Spinal cord (tissue), 10 donors: ENCODE measurements around the gene EEPD1. TPM values are rescaled to one million over a fixed set of nuclear protein-coding genes. Genes with fewer than 3 reads are reported as not detected.

Experiments
- DNase-seq, 6 donors: peaks; one replicate each; pipeline versions ENCODE4 v3.0.0 to v3.0.0-alpha.2; 2013 to 2015; ENCODE audit warnings: low spot score in 6 of 6, low read depth in 4 of 6
- H3K27ac ChIP-seq: one replicate; pipeline ENCODE4 v1.5.1; 2013; ENCODE audit warnings: low read depth, low read length, control low read depth
- H3K27me3 ChIP-seq: one replicate; pipeline ENCODE4 v1.6.1; 2013; ENCODE audit warnings: low read length; ENCODE audit not compliant: control insufficient read depth, insufficient read depth
- H3K36me3 ChIP-seq: one replicate; pipeline ENCODE4 v1.6.1; 2013; ENCODE audit warnings: low read length; ENCODE audit not compliant: control insufficient read depth, insufficient read depth
- H3K4me1 ChIP-seq: one replicate; pipeline ENCODE4 v1.6.1; 2013; ENCODE audit warnings: low read length; ENCODE audit not compliant: control insufficient read depth, insufficient read depth
- H3K4me3 ChIP-seq: one replicate; pipeline ENCODE4 v1.5.1; 2013; ENCODE audit warnings: low read depth, low read length, control low read depth
- H3K9me3 ChIP-seq: one replicate; pipeline ENCODE4 v1.6.1; 2013; ENCODE audit warnings: low read length; ENCODE audit not compliant: control insufficient read depth, insufficient read depth
- WGBS: methylation state at CpG from one replicate; pipeline ENCODE4 v1.1.5; 2013; ENCODE audit warnings: missing lambda C conversion rate; ENCODE audit not compliant: insufficient coverage; 5-methylcytosine and 5-hydroxymethylcytosine counted together
- polyA plus RNA-seq, 2 donors: library from polyadenylated mRNA; unstranded; fragments of 120-200 nt; gene quantifications; one replicate each; pipeline ENCODE4 v1.2.1, GENCODE V29; 2013; ENCODE audit not compliant: insufficient read length in 2 of 2
- total RNA-seq, 2 donors: library from RNA; depleted of rRNA in 1 of 2; stranded (reverse); fragments of 120-200 nt in 1 of 2; fragments of >200 nt in 1 of 2; gene quantifications; one replicate each; pipeline versions ENCODE4 v1.2.3 to v1.2.4, GENCODE V29; 2013 to 2014
- donor health status: healthy.

Gene EEPD1
- total and polyA plus RNA-seq, 4 donors, result 25.8 to 55.8 (median 41.8) TPM

DNA sequence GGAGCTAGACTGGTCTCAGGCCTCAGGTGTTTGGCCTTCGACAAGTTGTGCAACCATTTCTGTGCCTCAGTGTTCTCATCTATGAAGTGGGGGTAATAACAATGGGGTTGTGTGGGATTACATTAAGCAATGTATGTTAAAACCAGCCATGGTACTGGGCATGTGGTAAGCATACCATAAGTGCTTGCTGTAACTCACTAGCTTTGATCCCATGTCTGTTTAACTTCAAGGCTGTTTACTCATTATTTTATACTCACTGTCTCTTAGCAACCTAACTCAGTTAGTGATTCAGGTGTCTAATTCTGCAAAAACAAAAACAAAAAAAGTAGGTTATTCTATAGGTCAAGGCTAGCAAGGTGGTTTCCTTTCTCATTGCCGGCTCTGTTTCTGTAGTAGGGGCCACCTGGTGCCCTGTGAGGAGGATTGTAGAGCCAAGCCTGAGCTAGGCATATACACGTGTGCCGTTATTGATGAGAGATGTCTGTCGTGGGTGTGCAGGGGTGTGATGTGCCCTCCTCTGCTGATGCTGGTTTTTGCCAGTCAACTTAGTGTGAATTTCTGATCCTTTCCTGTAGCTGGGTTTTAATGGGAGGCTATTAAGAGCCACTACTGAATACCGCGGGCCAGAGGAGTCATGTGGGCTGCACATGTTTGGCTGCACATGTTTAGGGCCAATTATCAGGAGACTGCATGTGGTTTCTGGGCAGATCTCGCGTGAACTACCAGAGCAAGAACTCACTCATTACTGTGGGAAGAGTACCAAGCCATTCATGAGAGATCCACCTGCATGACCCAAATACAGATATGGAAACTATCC, 56.2 kb downstream of the EEPD1 start:
- Histone ChIP-seq H3K36me3 (no peaks in the 10 kb centered on the region), H3K9me3 (no peaks in the 10 kb centered on the region), H3K27ac (peak overlapping the region; percentile 57), H3K27me3 (no peaks in the 10 kb centered on the region), H3K4me3 (no peak overlapping the region), H3K4me1 (peaks cover 55% of the 10 kb centered on the region)
- no peak for DNase-seq
- WGBS, result 69% methylated on average over 7 of the region's 9 CpGs

DNA sequence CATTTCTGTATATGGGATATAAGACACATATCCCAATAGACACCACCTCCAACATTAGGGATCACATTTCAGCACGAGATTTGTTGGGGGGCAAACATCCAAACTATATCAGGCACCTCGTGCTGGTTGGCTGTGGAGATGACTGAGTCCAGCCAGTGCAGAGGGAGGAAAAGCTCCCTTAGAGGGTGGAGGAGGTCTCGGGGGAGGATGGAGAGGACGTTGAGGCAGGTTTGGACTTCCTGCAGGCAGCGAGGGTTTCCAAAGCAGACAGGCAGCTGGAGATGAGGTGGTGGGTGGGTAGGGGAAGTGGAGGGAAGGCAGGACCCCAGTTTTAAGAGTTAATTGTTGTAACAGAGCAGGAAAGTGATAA, 56.7 kb downstream of the EEPD1 start:
- Histone ChIP-seq H3K27me3 (no peaks in the 10 kb centered on the region), H3K9me3 (no peaks in the 10 kb centered on the region), H3K4me1 (peaks cover 55% of the 10 kb centered on the region), H3K27ac (no peak overlapping the region), H3K4me3 (no peak overlapping the region), H3K36me3 (no peaks in the 10 kb centered on the region)
- no peak for DNase-seq
- 59% methylated on average over 3 of the region's 5 CpGs for WGBS

DNA sequence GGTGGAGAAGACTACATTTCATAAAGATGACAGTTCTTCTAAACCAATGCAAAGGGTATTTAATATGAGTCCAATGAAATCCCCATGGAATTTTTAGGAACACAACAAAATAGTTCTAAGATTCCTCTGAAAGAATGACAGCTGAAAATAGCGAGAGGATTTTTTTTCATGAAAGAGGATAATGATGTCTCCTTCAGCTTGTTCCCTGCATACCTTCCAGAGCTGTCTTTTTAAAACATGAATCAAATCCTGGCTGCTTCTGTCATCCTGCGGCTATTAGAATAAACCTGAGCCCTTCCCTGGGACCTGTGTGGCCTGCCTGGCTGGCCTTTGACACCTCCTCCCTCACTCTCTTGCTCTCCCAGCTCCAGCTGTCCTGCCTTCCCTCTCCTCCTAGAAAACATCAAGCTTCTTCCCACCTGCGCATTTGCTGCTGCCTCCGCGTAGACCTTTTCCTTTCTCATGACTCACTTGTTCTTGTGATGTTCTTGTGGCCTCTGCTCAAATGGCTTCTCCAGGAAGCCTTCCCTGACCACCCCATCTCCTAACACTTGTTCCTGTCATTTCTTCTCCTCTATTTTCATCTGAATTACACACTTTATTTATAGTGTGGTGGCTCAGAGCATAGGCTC, 57.4 kb downstream of the EEPD1 start:
- 77% methylated on average over 4 of the region's 5 CpGs for WGBS
- Histone ChIP-seq H3K4me3 (no peak overlapping the region), H3K36me3 (no peaks in the 10 kb centered on the region), H3K27me3 (no peaks in the 10 kb centered on the region), H3K9me3 (no peaks in the 10 kb centered on the region), H3K4me1 (peaks cover 57% of the 10 kb centered on the region), H3K27ac (no peak overlapping the region)
- DNase-seq, result no peak

DNA sequence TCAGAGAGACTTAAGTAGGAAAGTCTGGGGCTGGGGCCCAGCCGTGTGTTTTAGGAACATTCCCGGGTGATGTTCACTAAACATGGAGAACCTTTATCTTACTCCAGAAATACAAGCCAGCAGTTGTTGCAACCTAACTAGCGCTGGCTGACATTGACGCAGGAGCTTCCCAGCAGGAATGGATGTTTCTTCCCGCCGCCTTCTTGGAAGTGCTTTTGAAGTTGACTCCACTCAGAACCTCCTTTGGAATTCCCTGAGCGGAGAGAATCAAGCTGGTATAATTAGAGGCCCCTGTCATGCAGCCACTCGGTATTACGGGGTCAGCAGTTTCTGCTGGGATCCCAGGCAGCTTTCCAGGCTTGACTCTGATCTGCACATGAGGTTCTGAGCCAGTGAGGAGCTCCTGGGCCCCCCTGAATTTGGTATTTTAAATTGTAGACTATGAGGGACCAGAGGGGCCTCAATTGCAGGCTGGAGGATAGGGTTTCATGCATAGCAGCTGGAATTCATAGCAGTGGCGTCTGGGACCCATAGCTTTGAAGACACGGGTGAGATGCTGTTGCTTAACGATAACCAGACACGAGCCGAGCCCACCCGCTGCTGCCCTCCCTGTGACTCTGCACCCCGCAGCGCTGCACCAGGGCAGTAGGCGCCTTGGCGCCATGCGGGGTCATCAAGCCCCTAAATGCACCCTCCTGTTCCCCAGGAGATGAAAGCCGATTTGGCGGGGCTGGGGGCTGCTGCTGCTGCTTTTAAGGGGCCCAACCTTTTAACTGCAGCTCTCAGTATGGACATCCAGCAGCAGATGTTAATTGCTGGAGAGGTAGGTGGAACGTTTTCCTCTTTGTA, 61.8 kb downstream of the EEPD1 start:
- DNase-seq, result peak in 1 of 6 donors; percentile 80
- Histone ChIP-seq H3K27me3 (no peaks in the 10 kb centered on the region), H3K36me3 (no peaks in the 10 kb centered on the region), H3K27ac (peak overlapping the region; percentile 72), H3K9me3 (no peaks in the 10 kb centered on the region), H3K4me3 (no peak overlapping the region), H3K4me1 (peaks cover 27% of the 10 kb centered on the region)
- WGBS, result 30% methylated on average over 14 of the region's 23 CpGs

DNA sequence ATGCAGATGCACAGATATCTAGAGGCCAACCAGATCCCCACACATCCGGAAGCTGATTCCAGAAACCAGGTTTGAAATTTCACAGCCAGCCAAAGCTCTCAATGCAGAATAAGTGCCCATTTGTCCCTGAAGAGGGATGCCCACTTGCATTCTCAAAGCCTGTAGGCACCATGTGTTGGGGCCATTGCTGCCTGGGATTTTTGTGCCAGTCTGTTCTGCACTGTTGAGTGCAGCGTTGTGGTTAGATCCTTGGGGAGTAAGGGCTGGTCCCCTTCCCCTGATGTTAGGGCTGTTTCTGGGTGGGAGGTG, 62.4 kb downstream of the EEPD1 start:
- Histone ChIP-seq H3K4me1 (peaks cover 24% of the 10 kb centered on the region), H3K4me3 (no peak overlapping the region)

DNA sequence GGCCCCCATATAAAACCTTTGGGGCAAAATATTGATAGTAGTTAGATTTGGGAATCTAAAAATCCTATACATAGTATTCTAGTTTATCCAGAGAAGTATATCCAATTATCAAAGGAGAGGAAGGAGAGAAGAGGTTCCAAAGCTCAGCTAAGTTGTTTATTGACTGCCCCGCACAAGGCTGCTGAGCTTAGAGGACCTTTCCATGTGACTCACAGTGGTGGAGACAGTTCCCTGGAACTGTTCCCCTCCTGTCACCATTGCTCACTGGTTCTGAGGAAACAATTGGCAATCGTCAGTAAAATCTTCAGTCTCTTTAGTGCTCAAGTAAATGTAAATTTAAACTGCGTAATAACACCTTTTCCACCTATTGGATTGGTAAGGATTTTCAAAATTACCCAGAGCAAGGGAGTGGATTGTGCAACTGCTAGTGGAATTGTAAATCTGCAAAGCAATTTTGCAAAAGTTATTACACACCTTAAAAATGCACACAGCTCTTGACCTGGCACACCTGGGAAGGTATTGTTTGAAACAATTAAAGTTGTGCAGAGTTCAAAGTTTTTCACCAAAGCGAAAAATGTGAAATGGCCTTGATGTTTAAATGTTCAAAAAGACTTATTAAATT, 63.1 kb downstream of the EEPD1 start:
- peaks cover 22% of the 10 kb centered on the region for H3K4me1 ChIP-seq
- no peaks in the 10 kb centered on the region for H3K36me3 ChIP-seq
- H3K9me3 ChIP-seq, result no peaks in the 10 kb centered on the region
- H3K27me3 ChIP-seq, result no peaks in the 10 kb centered on the region
- DNase-seq, result peak in 1 of 6 donors; percentile 48
- no peak overlapping the region for H3K4me3 ChIP-seq
- 75% methylated on average over 1 of the region's 4 CpGs for WGBS
- H3K27ac ChIP-seq, result peak overlapping the region; percentile 72

More for the DNA sequence above, 62.4 kb downstream of the EEPD1 start:
- Histone ChIP-seq H3K27ac (peak overlapping the region; percentile 72), H3K36me3 (no peaks in the 10 kb centered on the region), H3K9me3 (no peaks in the 10 kb centered on the region), H3K27me3 (no peaks in the 10 kb centered on the region)
- no peak for DNase-seq
- 22% methylated on average over 2 of the region's 2 CpGs for WGBS

DNA sequence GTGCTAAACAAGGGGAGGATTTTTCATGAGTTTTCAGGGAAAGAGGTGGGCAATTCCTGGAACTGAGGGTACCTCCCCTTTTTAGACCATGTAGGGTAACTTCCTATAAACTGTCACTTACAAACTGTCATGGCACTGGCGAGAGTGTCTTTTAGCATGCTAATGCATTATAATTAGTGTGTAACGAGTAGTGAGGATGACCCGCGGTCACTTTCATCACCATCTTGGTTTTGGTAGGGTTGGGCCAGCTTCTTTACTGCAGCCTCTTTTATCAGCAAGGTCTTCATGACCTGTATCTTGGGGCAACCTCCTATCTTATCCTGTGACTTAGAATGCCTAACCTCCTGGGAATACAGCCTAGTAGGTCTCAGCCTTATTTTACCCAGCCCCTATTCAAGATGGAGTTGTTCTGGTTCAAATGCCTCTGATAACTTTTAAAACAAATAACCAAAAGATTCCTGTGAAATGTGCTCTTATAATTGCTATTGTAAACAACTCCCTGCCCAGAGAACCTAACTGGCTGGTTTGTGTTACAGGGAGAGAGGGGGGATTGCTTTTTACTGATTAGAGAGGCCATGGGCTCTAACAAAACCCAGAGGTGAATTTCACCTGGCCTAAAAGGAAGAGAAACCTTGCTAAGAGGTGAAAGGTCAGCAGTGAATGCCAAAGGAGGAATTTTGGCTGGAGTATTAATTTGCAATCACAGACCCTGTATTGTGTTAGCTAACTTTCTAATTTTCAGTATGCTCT, 64.3 kb downstream of the EEPD1 start:
- no peak overlapping the region for H3K4me3 ChIP-seq
- H3K4me1 ChIP-seq, result peaks cover 22% of the 10 kb centered on the region
- DNase-seq, result no peak
- no peaks in the 10 kb centered on the region for H3K36me3 ChIP-seq
- H3K9me3 ChIP-seq, result no peaks in the 10 kb centered on the region
- WGBS, result 90% methylated on average over 2 of the region's 4 CpGs
- H3K27me3 ChIP-seq, result no peaks in the 10 kb centered on the region
- H3K27ac ChIP-seq, result no peak overlapping the region

DNA sequence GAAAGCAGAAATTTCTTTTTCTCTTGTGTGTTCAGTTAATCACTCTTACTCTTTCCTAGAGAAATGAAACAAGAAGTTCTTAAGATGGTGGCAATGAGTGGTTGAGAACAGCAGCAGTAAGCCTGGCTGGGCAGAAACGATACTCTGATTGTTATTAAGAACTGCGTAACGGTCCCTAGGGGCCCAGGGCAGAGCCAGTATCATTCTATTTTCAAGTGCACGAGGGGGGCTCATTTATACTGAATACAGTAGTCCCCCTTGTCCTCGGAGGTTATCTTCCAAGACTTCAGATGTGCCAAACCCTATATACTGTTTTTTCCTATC, 64.9 kb downstream of the EEPD1 start:
- Histone ChIP-seq H3K9me3 (no peaks in the 10 kb centered on the region), H3K27me3 (no peaks in the 10 kb centered on the region), H3K36me3 (no peaks in the 10 kb centered on the region), H3K4me1 (peaks cover 22% of the 10 kb centered on the region), H3K4me3 (no peak overlapping the region), H3K27ac (no peak overlapping the region)
- DNase-seq, result no peak
- WGBS, result 83% methylated on average over 3 of the region's 5 CpGs

DNA sequence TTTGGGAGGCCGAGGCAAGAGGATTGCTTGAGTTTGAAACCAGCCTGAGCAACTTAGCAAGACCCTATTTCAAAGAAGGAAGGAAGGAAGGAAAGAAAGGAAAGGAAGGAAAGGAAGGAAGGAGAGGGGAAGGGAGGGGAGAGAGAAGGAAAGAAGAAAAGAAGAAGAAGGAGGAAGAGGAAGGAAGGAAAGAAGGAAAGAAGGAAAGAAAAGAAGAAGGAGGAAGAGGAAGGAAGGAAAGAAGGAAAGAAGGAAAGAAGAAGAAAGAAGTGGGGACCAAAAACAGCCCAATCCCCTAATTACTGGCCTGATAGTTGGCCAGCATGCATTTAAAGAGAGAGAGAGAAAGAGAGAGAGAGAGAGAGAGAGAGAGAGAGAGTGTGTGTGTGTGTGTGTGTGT, 66.4 kb downstream of the EEPD1 start:
- no peak overlapping the region for H3K4me3 ChIP-seq
- no peaks in the 10 kb centered on the region for H3K36me3 ChIP-seq
- DNase-seq, result no peak
- H3K27me3 ChIP-seq, result no peaks in the 10 kb centered on the region
- H3K4me1 ChIP-seq, result peaks cover 14% of the 10 kb centered on the region
- H3K9me3 ChIP-seq, result no peaks in the 10 kb centered on the region
- no peak overlapping the region for H3K27ac ChIP-seq
- WGBS, result 60% methylated on average over 1 of the region's 1 CpG
